HPDE6-E6E7 (cell line): Measurements from ENCODE around the gene CDH22.

Experiments used
- DNase-seq: peaks from one replicate; pipeline ENCODE4 v3.0.0; 2011; ENCODE audit warnings: missing footprints; ENCODE audit errors: extremely low spot score

The CDH22 gene

GRCh38 chr20:46192376-46192944 lies 115.8 kb downstream of the CDH22 start:
- no peak for DNase-seq

GRCh38 chr20:46191611-46192010 lies 116.7 kb downstream of the CDH22 start:
- DNase-seq, result no peak

- no peak for DNase-seq
Observed at GRCh38 chr20:46191168-46191540, 117.1 kb downstream of the CDH22 start.

GRCh38 chr20:46190478-46191167 lies 117.7 kb downstream of the CDH22 start:
- DNase-seq, result no peak

GRCh38 chr20:46188866-46189541 lies 119.3 kb downstream of the CDH22 start:
- no peak for DNase-seq

GRCh38 chr20:46186210-46186609 lies 122.1 kb downstream of the CDH22 start:
- no peak for DNase-seq

- no peak for DNase-seq
Observed at GRCh38 chr20:46185353-46185752, 122.9 kb downstream of the CDH22 start.

GRCh38 chr20:46183768-46184167 lies 124.5 kb downstream of the CDH22 start:
- no peak for DNase-seq

GRCh38 chr20:46182276-46183200 lies 125.8 kb downstream of the CDH22 start:
- no peak for DNase-seq

GRCh38 chr20:46179862-46180261 lies 128.4 kb downstream of the CDH22 start:
- DNase-seq, result no peak

GRCh38 chr20:46178891-46179290 lies 129.4 kb downstream of the CDH22 start:
- DNase-seq, result no peak

GRCh38 chr20:46177768-46178167 lies 130.5 kb downstream of the CDH22 start:
- DNase-seq, result no peak

- DNase-seq, result no peak
Observed at GRCh38 chr20:46176739-46177378, 131.4 kb downstream of the CDH22 start.

GRCh38 chr20:46175127-46175494 lies 133.2 kb downstream of the CDH22 start:
- no peak for DNase-seq

- peak; percentile 80 for DNase-seq
Observed at GRCh38 chr20:46174469-46175126, 133.7 kb downstream of the CDH22 start.

- no peak for DNase-seq
Observed at GRCh38 chr20:46173652-46174468, 134.4 kb downstream of the CDH22 start.

GRCh38 chr20:46172961-46173536 lies 135.2 kb downstream of the CDH22 start:
- no peak for DNase-seq

GRCh38 chr20:46172455-46172854 lies 135.8 kb downstream of the CDH22 start:
- no peak for DNase-seq

GRCh38 chr20:46171909-46172308 lies 136.4 kb downstream of the CDH22 start:
- DNase-seq, result no peak

GRCh38 chr20:46171476-46171875 lies 136.8 kb downstream of the CDH22 start:
- DNase-seq, result no peak
